CD4-positive, alpha-beta T cell treated with Interleukin-4 for 4 hours (primary cell): ENCODE measurements around the gene AGBL5.
A peak's percentile ranks its signal among the peaks of the same experiment; 100 is the strongest.

Experiments
- DNase-seq: peaks from one replicate; pipeline ENCODE4 v3.0.0-alpha.2; 2020

Gene AGBL5

DNA sequence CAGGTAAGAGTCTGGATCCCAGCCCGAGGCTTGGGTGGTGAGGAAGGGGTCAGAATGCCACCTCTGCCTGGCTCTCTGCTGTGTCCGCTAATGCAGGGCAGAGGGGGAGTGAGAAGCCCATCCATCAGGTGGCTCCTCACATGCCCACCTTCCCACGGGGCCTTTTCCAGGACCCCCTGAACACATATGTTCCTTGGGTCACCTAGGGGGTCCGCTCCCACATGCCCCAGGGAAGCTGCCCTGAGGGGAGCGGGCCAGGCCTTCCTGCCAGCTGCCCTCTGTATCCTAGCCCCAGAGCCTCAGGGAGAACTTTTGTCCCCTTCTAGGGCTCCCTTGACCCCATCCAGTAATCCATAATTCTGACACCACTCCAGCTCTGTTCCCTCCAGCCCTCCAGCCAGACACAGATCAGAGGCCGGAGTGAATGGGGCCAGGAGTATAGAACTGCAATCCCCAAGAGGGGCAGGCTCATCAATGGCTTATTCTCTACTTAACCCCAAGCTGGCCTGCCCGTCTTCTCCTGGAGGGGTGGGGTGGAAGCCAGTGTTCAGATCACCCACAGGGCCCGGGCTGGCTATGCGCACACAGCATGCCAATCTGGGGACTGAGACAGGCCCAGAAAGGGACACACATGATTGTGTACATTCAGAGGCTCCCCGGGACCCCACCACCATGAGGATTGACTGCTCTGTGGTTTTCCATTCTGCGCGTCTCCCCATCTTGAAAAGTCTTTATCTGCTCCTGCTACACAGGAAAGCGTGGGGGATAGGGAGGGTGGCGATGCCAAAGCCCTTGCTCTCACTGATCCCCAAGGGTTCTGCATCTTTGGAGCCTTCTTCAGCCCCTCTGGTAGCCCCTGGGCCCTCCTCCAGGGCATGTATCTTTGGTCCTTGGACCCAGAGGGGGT lies 28.0 kb downstream of the AGBL5 start:
- DNase-seq, result no peak

DNA sequence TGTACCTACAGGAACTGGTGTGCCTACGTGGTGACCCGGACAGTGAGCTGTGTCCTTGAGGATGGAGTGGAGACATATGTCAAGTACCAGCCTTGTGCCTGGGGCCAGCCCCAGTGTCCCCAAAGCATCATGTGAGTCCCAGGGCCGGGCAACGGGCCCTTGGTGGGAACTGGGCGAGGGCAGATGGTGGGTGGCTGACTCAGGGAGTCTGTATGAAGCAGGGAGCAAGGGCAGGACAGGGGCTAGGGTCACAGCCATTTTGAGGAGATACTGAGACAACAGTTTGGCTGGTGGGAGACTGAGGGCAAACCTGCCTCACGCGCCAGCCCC lies 28.6 kb downstream of the AGBL5 start:
- DNase-seq, result no peak

DNA sequence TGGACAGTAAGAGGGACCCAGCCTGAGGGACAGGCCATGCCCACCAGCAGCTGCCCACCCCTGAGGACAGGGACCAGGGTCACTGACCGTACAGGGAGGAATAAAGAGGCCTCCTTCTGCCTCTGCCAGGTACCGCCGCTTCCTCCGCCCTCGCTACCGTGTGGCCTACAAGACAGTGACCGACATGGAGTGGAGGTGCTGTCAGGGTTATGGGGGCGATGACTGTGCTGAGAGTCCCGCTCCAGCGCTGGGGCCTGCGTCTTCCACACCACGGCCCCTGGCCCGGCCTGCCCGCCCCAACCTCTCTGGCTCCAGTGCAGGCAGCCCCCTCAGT lies 29.1 kb downstream of the AGBL5 start:
- no peak for DNase-seq

DNA sequence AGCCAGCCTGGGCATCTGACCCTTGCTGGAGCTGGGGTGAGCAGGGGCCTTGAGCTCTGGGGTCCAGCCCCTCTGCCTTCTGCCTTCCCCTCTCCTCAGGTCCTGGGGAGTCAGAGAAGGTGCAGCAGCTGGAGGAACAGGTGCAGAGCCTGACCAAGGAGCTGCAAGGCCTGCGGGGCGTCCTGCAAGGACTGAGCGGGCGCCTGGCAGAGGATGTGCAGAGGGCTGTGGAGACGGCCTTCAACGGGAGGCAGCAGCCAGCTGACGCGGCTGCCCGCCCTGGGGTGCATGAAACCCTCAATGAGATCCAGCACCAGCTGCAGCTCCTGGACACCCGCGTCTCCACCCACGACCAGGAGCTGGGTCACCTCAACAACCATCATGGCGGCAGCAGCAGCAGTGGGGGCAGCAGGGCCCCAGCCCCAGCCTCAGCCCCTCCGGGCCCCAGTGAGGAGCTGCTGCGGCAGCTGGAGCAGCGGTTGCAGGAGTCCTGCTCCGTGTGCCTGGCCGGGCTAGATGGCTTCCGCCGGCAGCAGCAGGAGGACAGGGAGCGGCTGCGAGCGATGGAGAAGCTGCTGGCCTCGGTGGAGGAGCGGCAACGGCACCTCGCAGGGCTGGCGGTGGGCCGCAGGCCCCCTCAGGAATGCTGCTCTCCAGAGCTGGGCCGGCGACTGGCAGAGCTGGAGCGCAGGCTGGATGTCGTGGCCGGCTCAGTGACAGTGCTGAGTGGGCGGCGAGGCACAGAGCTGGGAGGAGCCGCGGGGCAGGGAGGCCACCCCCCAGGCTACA lies 30.7 kb downstream of the AGBL5 start:
- DNase-seq, result no peak

DNA sequence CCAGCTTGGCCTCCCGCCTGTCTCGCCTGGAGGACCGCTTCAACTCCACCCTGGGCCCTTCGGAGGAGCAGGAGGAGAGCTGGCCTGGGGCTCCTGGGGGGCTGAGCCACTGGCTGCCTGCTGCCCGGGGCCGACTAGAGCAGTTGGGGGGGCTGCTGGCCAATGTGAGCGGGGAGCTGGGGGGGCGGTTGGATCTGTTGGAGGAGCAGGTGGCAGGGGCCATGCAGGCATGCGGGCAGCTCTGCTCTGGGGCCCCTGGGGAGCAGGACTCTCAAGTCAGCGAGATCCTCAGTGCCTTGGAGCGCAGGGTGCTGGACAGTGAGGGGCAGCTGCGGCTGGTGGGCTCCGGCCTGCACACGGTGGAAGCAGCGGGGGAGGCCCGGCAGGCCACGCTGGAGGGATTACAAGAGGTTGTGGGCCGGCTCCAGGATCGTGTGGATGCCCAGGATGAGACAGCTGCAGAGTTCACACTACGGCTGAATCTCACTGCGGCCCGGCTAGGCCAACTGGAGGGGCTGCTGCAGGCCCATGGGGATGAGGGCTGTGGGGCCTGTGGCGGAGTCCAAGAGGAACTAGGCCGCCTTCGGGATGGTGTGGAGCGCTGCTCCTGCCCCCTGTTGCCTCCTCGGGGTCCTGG lies 31.4 kb downstream of the AGBL5 start:
- DNase-seq, result no peak

DNA sequence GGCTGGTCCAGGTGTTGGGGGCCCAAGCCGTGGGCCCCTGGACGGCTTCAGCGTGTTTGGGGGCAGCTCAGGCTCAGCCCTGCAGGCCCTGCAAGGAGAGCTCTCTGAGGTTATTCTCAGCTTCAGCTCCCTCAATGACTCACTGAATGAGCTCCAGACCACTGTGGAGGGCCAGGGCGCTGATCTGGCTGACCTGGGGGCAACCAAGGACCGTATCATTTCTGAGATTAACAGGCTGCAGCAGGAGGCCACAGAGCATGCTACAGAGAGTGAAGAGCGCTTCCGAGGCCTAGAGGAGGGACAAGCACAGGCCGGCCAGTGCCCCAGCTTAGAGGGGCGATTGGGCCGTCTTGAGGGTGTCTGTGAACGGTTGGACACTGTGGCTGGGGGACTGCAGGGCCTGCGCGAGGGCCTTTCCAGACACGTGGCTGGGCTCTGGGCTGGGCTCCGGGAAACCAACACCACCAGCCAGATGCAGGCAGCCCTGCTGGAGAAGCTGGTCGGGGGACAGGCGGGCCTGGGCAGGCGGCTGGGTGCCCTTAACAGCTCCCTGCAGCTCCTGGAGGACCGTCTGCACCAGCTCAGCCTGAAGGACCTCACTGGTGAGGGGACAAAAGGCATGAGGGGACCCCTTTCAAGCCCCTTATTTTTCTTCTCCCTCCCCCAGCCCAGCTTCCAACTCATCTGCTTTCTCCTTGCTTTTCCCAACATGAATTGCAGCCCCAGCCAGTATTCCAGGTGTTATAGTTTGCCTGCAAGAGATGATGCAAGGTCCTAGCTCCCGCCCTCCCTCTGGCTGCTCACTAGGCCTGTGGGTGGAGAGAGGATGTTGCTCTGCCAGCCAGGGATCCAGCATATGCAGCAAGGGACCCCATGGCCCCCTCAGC lies 32.2 kb downstream of the AGBL5 start:
- no peak for DNase-seq

DNA sequence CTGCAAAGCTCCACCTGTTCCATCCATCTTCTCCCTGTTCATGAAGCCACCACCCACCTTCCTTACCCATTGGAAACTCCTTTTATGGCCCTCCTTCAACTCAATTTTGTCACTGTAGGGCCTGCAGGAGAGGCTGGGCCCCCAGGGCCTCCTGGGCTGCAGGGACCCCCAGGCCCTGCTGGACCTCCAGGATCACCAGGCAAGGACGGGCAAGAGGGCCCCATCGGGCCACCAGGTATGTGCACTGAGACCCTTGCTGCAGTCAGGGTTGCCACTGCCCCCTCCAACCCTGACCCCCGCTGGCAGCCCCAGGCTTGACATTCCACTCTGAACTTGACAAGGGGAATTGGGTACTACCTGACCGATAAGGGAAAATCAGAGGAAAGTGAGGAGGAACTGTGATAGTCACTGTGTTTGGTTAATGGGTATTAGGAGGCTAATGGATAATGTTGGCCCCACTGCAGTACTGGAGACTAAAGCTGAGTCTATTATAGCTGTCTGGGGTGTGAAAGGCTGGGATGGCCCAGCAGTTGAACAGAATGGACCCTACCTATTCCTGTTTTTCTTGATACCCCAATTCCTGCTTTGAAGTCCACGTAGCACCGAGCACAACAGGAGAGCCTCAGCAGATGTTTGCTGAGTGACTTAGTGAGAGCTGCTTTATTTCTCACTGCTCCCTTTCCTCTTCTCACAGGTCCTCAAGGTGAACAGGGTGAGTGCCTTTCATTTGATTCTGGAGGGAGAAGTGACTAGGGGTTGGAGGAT lies 33.0 kb downstream of the AGBL5 start:
- no peak for DNase-seq

DNA sequence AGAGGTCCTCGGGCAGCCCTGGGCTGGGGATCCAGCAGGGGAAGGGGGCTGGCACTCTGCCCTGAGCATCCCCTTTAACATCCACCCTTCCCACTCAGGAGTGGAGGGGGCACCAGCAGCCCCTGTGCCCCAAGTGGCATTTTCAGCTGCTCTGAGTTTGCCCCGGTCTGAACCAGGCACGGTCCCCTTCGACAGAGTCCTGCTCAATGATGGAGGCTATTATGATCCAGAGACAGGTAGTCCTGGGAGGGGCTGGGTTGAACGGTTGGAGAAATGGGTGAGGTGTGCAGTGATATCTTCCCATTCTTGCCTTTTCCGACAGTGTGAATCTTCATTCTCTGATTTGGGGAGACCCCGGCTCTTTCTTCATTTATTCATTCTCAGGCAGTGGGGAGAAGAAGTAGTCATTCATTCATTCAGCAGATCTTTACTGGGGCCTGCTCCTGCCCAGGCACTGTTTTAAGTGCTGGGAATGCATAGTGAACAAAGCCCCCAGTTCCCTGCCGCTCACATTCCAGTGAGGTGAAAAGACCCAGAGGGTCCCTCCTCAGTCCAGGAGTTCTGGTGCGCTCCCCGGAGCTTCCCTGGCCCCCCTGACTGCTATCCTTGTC lies 33.7 kb downstream of the AGBL5 start:
- DNase-seq, result no peak

DNA sequence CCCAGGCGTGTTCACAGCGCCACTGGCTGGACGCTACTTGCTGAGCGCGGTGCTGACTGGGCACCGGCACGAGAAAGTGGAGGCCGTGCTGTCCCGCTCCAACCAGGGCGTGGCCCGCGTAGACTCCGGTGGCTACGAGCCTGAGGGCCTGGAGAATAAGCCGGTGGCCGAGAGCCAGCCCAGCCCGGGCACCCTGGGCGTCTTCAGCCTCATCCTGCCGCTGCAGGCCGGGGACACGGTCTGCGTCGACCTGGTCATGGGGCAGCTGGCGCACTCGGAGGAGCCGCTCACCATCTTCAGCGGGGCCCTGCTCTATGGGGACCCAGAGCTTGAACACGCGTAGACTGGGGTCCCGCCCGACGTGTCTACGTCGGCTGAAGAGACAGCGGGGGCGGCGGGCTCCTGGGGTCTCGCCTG lies 34.2 kb downstream of the AGBL5 start:
- peak; percentile 18 for DNase-seq

DNA sequence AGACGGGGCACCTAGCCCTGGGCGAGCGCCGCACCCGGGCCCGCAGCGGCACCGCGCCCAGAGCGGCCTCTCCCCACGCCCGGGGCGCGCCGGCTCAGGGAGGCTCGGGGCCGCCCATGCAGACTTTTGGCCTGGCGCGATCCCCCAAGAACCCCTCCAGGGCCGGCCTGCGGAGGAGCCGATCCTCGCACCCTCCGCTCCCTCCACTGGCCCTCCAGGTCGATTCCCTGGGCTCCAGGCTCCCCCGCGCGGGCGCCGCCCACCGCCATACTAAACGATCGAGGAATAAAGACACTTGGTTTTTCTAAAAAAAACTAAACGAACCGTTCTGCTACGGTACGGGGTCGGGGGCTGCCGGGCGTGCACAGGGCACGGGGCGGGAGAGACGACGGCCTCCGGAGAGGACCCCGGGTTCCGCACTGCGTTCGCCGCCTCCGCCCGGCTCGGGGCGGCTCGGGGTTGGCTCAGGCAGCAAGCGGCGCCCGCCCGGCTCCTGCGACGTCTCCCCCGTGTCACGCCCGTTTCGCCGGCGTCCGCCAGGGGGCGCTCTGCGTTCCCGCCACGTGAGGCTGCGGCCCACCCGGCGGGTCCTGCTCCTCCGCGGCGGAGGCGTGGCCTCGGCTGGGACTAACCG lies 34.7 kb downstream of the AGBL5 start:
- peak; percentile 96 for DNase-seq

DNA sequence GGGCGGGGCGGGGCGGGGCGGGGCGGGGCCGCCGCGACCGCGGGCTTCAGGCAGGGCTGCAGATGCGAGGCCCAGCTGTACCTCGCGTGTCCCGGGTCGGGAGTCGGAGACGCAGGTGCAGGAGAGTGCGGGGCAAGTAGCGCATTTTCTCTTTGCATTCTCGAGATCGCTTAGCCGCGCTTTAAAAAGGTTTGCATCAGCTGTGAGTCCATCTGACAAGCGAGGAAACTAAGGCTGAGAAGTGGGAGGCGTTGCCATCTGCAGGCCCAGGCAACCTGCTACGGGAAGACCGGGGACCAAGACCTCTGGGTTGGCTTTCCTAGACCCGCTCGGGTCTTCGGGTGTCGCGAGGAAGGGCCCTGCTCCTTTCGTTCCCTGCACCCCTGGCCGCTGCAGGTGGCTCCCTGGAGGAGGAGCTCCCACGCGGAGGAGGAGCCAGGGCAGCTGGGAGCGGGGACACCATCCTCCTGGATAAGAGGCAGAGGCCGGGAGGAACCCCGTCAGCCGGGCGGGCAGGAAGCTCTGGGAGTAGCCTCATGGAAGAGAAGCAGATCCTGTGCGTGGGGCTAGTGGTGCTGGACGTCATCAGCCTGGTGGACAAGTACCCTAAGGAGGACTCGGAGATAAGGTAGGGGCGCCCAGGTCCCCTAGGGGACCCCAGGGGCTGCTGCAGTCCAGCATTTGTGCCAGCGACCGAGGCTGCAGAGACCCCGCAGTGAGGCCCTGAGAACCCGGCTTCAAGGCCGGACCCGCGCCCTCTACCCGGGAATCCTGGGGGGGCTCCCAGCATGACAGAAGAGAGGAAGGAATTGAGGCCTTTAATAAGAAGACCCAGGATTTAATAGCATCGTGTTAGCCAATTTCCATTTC lies 35.5 kb downstream of the AGBL5 start, which contains the start of gene KHK:
Gene KHK (plus strand): TSS at position 49 of the 870 bp plus-strand sequence. CDS start 488 bp downstream, at position 537.
- no peak for DNase-seq

DNA sequence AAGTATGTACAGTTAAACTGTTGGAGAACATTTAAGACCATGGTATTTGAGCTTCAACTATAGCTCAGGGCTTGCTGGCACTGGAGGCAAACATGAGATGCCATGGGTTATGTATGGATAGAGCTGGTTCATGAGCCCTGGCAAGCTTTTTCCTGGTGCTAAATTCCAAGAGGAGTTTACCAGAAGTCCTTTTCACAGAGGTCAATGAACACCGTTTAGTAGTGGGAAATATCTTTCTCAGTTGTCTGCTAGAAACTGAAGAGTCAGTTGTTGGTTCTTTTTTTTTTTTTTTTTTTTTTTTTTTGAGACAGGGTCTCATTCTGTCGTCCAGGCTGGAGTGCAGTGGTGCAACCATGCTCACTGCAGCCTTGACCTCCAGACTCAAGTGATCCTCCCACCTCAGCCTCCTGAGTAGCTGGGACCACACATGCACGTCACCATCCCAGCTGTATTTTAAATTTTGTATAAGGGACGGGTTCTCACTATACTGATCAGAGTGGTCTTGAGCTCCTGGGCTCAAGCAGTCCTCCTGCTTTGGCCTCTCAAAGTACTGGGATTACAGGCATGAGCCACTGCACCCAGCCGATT lies 36.4 kb downstream of the AGBL5 start:
- DNase-seq, result no peak

DNA sequence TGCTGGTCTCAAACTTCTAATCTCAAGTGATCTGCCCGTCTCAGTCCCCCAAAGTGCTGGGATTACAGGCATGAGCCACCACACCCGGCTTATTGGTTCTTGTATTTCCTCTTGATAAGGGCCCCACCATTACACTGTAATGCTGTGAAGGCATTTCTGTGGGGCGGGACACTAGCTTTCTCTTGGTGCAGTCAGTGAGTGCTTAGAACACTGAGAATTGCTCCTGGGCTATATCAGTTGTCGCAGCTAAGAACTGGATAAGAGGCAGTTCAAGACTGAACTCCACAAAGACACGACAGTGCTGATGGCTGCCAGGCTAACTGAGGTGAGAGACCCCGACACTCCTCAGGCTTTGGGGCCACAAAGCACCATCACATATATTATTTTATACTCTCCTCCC lies 37.2 kb downstream of the AGBL5 start:
- DNase-seq, result no peak

DNA sequence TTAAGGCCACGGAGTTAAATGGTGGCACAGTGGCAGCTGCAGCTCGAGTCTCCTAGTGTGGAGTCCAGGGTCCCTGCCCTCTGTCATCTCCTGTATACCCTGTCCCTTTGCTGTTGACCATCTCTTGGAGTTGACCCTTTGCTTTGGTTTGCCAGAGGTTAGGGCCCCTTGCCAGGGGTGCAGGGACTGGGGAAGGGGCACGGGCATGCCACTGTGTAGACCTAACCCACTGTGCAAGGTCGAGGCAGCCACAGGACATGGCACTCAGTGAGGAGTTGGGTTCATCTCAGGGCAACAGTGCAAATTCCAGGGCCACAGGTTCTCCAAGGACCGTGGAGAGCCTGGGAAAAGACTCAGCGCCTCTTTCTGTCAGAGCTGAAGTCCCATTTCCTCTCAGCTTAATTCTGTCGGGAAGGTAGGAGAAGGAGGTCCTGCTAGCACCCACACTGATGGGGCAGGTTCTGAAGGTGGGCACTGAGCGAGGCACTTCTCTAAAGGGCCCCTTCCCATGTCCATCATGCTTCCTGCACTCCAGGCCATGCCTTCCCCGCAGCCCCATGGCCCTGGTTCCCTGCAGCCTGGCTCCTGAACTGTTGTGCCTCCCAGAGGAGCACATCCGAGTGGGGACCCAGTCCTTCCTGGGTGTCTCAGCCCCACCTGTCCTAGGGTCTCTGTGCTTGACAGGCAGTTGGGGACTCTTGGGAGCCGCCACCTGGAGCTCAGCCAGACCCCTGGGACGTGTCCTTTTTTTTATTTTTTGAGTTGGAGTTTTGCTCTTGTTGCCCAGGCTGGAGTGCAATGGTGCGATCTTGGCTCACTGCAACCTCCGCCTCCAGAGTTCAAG lies 37.9 kb downstream of the AGBL5 start:
- DNase-seq, result no peak

DNA sequence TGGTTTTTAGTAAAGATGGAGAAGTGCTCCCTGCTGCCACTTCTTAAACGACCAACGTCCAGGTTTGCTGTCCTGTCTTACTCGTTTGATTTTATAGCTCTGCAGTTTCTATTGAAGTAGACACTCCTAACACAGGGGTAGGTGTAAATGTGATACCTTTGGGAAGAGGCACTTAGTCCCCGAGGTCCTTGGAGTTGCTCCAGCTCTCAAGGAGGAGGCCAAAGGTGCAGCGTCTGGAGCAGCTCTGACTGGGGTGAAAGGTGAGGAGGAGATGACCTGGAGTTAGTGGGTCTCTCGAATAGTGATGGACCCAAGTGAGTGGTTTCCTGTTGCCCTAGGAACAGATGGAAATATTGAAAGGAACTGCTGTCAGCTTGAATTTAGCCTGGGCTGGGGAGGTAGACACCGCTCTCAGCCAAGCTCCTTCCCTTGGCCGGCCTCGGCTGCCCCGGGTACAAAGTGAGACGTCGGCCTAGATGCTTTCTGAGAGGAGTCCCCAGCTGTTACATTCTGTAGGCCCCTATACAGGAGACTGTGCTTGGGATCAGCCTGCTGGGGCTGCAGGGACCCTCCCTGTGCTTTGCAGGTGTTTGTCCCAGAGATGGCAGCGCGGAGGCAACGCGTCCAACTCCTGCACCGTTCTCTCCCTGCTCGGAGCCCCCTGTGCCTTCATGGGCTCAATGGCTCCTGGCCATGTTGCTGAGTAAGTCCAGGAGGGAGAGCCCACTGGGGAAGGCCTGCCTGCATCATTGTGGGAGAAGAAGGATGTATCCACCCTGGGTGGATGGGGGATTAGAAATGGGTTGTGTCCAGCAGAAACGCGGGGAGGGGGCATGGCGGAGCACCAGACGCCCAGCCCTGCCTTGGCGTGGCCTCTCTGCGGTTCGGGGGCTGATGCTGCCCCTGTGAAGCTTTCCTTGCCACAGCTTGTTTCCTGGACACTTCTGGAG lies 40.6 kb downstream of the AGBL5 start:
- DNase-seq, result no peak

DNA sequence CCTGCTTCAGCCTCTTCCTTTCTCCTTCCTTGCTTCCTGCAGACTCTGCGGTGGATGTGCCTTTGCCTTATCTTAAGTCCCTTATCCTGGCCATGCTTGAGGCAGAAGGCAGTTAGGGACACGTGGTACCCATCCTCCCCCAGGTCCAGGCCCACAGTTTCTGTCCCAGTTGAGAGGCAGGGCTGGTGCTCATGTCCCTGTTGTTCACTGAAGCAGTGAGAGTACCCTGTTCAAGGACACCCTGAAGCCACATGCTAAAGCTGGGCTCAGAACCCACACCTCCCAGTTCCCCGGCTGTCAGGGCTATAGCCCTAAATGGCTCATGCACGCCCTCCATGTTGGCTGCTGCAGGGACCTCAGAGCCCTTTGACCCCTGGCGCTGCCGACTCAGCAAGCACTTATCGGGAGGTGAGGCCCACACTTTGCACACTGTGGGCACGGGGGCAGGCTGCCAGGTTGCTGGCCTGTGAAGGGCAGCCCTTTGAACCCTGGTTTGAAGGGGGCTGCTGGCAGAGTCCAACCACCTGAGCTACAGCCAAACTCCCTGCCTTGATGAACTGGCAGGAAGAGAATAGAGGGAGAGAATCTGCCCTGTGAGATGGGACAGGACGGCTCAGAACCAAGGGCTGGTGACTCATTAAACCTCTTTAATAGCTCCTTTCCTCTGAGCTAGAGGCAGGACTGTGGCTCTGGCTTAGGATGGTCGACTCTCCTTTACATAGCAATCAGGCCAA lies 41.4 kb downstream of the AGBL5 start:
- no peak for DNase-seq
